Bronchial epithelial cell (primary cell): Measurements from ENCODE around the gene UNC79. TPM values are rescaled to one million over a fixed set of nuclear protein-coding genes. Genes with fewer than 3 reads are reported as not detected.

ENCODE experiments used
- DNase-seq: peaks from one replicate; pipeline ENCODE4 v3.0.0-alpha.2; 2010; ENCODE audit warnings: low read depth
- FAIRE-seq: peaks from 2 replicates; lab custom pipeline; 2011; peaks lifted over from hg19 to GRCh38; lab: Jason Lieb, UNC
- H3K27me3 ChIP-seq: 2 replicates; pipeline ENCODE4 v1.5.1; 2011; ENCODE audit warnings: low read length; ENCODE audit not compliant: control insufficient read depth, insufficient read depth
- H3K36me3 ChIP-seq: 2 replicates; pipeline ENCODE4 v1.5.1; 2011; ENCODE audit warnings: low read length; ENCODE audit not compliant: control insufficient read depth, insufficient read depth
- H3K4me3 ChIP-seq: 2 replicates; pipeline ENCODE4 v1.5.1; 2011; ENCODE audit warnings: mild to moderate bottlenecking, low read depth, low read length, control low read depth
- CTCF ChIP-seq: IDR thresholded peaks from 2 replicates; pipeline ENCODE4 v1.5.1; 2011; ENCODE audit warnings: mild to moderate bottlenecking, moderate library complexity, low read length, control low read depth, inconsistent platforms; ENCODE audit not compliant: insufficient read depth, severe bottlenecking
- total RNA-seq: library from RNA; depleted of rRNA; stranded (reverse); fragments of >200 nt; gene quantifications from 2 replicates; pipeline ENCODE4 v1.2.1, GENCODE V29; 2014

UNC79 gene
- total RNA-seq, 1 donor from 2014 or later = under 0.01 TPM

GRCh38 chr14:93712838-93713724, 282.3 kb downstream of the UNC79 start:
- TF ChIP-seq CTCF = no peak
- H3K4me3 ChIP-seq = no peak overlapping the region
- FAIRE-seq = no peak
- H3K27me3 ChIP-seq = no peaks in the 10 kb centered on the region
- H3K36me3 ChIP-seq = no peaks in the 10 kb centered on the region
- DNase-seq = peak; percentile 37

- no peak for TF ChIP-seq CTCF
- Histone ChIP-seq H3K27me3 (no peaks in the 10 kb centered on the region), H3K4me3 (no peak overlapping the region), H3K36me3 (no peaks in the 10 kb centered on the region)
- FAIRE-seq (no peak), DNase-seq (no peak)
Measured at GRCh38 chr14:93713726-93714405, 283.1 kb downstream of the UNC79 start.

GRCh38 chr14:93714605-93715004, 283.9 kb downstream of the UNC79 start:
- no peaks in the 10 kb centered on the region for H3K27me3 ChIP-seq
- H3K36me3 ChIP-seq = no peaks in the 10 kb centered on the region
- TF ChIP-seq CTCF = no peak
- H3K4me3 ChIP-seq = no peak overlapping the region
- FAIRE-seq (no peak), DNase-seq (no peak)

GRCh38 chr14:93715279-93715927, 284.7 kb downstream of the UNC79 start:
- no peak for TF ChIP-seq CTCF
- Histone ChIP-seq H3K36me3 (no peaks in the 10 kb centered on the region), H3K4me3 (no peak overlapping the region), H3K27me3 (no peaks in the 10 kb centered on the region)
- no peak for FAIRE-seq
- DNase-seq = no peak

- FAIRE-seq (peak; percentile 73), DNase-seq (no peak)
- TF ChIP-seq CTCF = no peak
- Histone ChIP-seq H3K4me3 (no peak overlapping the region), H3K27me3 (no peaks in the 10 kb centered on the region), H3K36me3 (no peaks in the 10 kb centered on the region)
Measured at GRCh38 chr14:93716002-93716745, 285.4 kb downstream of the UNC79 start.
